ENCODE data around the gene IGF2R.

The IGF2R gene

DNA sequence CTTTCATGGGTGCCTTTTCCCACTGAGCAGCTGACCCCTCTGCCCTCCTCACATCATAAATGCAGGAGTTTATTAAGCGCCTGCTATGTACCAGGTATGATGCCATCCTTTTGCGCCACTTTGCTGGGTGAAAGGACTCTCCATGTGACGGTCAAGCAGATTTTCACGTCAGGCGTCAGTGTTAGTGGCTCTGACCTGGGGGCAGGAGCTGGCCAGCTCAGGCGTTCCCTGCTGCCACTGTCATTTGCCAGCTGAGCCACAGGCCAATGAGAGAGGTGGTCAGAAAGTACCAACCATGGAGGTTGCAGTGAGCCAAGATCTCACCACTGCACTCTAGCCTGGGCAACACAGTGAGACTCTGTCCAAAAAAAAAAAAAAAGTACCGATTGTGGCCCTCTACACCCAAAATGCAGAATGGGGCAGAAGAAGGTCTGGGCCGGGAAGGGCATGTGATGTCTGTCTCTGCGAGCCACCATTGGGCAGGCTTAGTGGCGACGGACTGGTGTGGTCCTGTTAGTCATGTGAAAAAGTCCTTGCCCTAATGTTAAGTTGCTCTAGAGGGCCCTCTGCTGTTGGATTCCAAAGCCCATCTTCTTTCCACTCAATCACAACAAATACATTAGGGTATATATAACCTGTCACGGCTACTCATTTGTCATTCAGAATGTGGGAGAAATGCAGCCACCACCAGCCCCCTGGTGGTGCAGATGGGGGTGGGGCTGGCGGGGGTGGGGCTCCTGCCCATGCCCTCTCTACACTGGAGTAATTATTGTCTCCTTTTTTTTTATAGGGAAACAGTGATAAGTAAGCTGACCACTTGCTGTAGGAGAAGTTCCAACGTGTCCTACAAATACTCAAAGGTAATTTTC, 134.3 kb downstream of the IGF2R start:
- peak; percentile 48 for DNase-seq (ENCODE audit: low read depth)
- TF ChIP-seq, protein P1, sequence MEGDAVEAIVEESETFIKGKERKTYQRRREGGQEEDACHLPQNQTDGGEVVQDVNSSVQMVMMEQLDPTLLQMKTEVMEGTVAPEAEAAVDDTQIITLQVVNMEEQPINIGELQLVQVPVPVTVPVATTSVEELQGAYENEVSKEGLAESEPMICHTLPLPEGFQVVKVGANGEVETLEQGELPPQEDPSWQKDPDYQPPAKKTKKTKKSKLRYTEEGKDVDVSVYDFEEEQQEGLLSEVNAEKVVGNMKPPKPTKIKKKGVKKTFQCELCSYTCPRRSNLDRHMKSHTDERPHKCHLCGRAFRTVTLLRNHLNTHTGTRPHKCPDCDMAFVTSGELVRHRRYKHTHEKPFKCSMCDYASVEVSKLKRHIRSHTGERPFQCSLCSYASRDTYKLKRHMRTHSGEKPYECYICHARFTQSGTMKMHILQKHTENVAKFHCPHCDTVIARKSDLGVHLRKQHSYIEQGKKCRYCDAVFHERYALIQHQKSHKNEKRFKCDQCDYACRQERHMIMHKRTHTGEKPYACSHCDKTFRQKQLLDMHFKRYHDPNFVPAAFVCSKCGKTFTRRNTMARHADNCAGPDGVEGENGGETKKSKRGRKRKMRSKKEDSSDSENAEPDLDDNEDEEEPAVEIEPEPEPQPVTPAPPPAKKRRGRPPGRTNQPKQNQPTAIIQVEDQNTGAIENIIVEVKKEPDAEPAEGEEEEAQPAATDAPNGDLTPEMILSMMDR (IDR thresholded peaks at IDR 0.05; ENCODE audit: insufficient read depth, low read depth, low read length, missing control alignments), result peak; percentile 33
- no peak overlapping the region for H3K4me3 ChIP-seq (ENCODE audit: low read length)

DNA sequence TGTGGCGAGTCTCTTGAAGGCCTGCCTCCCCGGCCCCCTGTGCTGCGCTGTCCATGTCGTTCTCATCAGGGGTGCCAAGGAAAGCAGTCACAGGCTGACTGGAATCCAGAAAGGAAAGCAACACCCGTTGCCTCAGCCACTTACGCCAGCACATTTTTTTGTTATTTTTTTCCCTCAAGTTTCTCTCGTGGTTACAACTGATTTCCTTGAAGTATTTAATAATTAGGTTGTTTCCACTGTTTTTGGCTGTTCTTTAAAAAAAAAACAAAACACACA, 134.9 kb downstream of the IGF2R start:
- H3K4me3 ChIP-seq (ENCODE audit: low read length), result no peak overlapping the region
- no peak for DNase-seq (ENCODE audit: low read depth)
- TF ChIP-seq, protein P1 (IDR thresholded peaks at IDR 0.05; ENCODE audit: insufficient read depth, low read depth, low read length, missing control alignments), result no peak

DNA sequence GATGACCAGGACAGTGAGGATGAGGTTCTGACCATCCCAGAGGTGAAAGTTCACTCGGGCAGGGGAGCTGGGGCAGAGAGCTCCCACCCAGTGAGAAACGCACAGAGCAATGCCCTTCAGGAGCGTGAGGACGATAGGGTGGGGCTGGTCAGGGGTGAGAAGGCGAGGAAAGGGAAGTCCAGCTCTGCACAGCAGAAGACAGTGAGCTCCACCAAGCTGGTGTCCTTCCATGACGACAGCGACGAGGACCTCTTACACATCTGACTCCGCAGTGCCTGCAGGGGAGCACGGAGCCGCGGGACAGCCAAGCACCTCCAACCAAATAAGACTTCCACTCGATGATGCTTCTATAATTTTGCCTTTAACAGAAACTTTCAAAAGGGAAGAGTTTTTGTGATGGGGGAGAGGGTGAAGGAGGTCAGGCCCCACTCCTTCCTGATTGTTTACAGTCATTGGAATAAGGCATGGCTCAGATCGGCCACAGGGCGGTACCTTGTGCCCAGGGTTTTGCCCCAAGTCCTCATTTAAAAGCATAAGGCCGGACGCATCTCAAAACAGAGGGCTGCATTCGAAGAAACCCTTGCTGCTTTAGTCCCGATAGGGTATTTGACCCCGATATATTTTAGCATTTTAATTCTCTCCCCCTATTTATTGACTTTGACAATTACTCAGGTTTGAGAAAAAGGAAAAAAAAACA, 136.1 kb downstream of the IGF2R start:
- H3K4me3 ChIP-seq (ENCODE audit: low read length), result no peak overlapping the region
- TF ChIP-seq, protein P1 (IDR thresholded peaks at IDR 0.05; ENCODE audit: insufficient read depth, low read depth, low read length, missing control alignments), result no peak
- no peak for DNase-seq (ENCODE audit: low read depth)

DNA sequence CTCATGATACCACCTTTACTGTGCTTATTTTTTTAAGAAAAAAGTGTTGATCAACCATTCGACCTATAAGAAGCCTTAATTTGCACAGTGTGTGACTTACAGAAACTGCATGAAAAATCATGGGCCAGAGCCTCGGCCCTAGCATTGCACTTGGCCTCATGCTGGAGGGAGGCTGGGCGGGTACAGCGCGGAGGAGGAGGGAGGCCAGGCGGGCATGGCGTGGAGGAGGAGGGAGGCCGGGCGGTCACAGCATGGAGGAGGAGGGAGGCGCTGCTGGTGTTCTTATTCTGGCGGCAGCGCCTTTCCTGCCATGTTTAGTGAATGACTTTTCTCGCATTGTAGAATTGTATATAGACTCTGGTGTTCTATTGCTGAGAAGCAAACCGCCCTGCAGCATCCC, 137.1 kb downstream of the IGF2R start:
- TF ChIP-seq, protein P1 (IDR thresholded peaks at IDR 0.05; ENCODE audit: insufficient read depth, low read depth, low read length, missing control alignments), result no peak
- peak; percentile 22 for DNase-seq (ENCODE audit: low read depth)
- no peak overlapping the region for H3K4me3 ChIP-seq (ENCODE audit: low read length)

DNA sequence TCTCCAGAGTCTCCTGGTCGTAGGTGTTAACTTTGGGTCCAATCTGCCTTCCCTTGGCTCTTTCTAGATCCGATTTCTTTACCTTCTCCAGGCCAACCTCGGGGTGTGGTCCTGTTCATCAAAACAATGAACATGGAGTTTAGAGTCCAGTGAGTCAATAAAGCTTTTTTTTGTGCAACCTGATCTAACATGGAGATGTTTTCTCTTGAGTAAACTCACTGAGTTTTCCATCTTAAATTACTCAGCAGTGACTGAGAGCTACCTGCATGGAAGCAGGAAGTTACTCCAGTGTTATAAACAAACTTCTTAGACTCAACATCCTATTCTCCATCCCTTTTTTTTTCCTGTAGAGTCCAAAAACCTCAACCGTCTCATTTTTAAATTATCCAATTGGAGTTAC, 137.8 kb downstream of the IGF2R start:
- no peak overlapping the region for H3K4me3 ChIP-seq (ENCODE audit: low read length)
- TF ChIP-seq, protein P1 (IDR thresholded peaks at IDR 0.05; ENCODE audit: insufficient read depth, low read depth, low read length, missing control alignments), result no peak
- DNase-seq (ENCODE audit: low read depth), result peak; percentile 65

DNA sequence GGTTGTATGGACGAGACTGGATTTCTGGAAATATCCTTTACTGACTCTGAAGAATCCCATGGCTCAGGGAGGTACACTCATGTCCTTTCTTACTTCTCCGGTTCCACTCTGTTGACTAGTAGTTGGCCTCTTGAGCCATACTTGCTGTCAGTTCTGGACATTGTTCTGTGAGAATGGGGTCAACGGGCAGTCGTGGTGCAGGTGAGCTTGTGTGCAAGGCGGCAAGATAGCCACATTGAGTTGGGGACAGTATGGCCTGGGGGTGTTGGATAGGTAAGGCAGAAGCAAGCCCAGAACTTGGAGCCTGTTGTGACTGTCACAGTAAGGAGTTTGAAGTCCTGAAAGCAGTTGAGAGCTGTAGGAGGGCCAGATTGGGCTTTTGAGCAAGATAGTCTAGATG, 139.2 kb downstream of the IGF2R start:
- no peak for DNase-seq (ENCODE audit: low read depth)
- TF ChIP-seq, protein P1 (IDR thresholded peaks at IDR 0.05; ENCODE audit: insufficient read depth, low read depth, low read length, missing control alignments), result no peak
- no peak overlapping the region for H3K4me3 ChIP-seq (ENCODE audit: low read length)
